HCEC 1CT (cell line): Measurements from ENCODE around the gene TICAM2.
A peak's percentile ranks its signal among the peaks of the same experiment; 100 is the strongest.

ENCODE experiments used
- DNase-seq: peaks from one replicate; pipeline ENCODE4 v3.0.0-alpha.2; 2017

TICAM2 gene

DNA sequence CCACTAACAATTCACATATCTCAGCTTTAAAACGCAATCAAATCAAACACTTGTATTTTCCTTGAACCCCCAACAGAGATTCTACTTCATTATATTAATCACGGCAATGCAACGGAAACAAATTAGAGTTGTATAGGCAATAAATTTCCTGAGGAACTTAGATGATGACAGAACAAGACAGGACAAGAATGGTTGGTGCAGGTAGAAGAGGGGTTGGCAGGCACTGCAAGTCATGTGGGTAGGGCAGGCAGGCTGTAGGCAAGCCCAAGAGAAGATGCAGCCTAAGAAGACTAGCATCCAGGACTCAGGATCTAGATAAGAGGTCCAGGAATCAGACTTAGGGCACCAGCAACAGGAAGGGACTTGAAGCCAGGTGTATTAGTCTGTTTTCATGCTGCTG is 41.1 kb downstream of the TICAM2 start:
- no peak for DNase-seq

DNA sequence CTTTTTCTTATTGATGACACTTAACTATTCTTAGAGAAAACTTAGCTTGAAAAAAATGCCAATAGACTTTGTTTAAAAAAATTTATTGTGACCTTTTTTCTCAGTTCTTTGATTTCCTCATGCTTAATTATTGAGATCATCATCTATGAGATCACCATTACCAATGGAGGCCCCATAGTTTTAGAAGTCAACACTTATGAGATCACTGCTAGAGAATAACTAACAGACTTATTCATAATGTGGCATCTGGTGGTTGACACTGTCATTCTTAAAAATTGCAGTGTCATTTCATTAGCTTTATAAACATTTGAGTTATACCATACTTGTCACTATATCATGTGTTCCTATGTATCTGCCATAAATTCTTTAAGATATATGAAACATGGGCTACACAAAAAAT is 42.8 kb downstream of the TICAM2 start:
- peak; percentile 86 for DNase-seq

DNA sequence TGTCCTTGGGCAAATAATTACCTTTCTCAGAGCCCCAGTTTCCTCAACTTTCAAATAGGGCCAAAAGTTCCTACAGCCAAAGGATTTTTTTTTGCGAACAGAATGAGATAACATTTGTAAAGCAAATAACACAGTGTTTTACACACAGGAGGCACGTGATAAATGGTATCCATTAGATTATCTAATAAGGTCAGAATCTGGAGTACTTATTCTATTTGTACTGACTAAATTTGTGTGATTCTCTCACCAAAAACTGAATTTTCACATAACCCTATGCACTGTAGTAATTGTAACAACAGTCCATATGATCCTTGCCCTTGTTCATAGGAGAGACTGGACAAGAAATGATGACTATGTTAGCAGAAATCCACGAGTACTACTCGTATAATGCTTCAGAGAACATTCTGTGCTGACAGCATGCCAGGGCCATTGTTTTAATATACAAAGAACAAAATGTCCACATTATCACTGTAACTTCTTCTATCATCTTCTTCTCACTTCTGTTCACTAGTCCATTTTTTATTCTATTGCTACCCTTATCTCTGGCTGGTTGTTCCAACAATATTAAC is 43.8 kb downstream of the TICAM2 start:
- peak; percentile 50 for DNase-seq

DNA sequence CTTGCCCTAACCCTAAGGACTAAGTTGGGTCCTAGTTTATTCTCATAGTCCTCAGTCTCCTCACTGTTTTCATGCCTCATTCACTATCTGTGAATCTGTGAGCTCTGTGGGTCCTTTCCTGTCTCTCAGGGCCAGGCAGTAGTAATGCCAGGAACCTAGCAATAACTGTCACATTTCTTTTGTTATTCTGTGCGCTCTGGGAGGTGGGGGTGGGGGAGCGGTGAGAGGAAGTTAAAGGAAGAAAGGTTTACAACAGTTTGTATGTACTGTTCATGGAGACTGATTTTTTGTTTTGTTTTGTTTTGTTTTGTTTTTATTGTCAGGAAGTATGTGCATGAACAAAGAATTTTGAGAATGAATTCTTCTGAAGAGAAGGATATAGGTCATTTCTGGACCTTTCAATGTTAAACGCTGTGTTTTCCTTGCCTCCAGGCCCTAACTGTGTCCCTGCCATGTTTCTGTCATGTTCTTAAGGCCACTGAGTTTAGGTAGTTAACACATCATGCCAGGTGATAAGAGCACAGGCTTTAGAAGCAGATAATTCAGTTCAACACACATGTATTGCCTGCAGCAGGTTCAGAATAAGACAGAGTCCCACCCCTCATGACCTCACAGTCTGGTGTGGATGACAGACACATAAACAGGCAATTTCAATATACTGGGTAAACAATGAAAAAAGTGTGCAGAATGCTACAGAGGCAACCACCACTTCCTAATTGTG is 44.5 kb downstream of the TICAM2 start:
- DNase-seq = no peak

DNA sequence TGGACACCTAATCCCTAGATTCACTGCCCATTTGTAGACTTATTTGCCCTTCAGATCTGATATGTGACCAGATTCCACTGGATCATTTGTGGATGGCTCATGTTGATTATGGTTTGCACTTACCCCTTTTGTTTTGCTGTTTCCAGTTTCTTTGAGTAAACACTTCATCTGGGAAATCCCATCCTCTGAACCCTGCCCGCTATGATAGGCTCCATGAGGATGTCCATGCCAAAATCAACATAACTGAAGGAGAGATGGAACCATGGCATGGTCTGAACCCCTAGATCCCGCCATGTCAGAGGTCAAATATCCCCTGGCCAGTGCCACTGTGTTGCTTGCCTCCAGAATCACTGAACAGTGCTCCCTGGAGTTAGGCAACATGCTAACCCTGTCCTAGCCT is 46.0 kb downstream of the TICAM2 start:
- DNase-seq = no peak

DNA sequence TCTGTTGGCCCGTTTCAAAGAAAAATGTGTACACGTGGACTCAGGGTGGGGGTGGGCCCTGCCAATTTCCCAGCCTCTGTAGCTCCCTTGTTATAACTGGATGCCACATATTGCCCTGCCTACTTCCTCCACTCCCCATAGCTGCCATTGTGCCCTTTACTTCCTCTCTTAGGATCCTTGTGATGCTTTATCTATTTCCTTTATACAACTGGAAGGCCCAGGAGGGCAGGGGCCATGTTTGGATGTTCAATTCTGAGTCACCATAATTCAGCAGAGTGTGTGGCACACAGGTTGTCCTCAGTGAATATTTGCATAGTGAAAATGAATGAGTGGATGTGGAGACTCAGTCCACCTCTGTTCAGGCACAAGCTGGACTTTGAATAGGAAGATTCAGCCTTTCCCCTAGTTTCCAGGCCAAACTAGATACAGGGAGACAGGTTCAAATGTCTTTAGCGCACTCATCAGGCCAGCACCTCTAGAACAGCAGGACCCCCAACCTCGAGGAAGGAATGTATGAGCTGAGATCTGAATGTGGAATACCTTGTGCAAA is 47.1 kb downstream of the TICAM2 start:
- no peak for DNase-seq

DNA sequence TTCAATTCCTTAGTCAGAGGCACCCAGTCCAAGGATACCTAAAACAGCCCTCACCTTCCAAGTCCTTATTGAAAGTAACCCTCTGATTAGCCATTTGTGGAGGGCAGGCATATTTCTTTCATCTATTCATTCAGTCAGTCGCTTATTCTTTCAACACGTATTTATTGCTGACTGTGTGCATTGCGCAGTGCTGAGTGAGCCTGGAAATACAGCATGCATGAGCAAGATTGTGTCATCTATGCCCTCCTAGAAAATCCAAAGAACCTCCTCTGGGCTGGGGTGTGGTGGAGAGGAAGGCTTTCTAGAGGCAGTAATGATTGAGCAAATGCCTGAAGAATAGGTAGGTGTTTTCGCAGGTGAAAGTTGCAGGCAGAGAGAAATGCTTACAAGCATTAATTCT is 49.2 kb downstream of the TICAM2 start:
- peak; percentile 61 for DNase-seq

DNA sequence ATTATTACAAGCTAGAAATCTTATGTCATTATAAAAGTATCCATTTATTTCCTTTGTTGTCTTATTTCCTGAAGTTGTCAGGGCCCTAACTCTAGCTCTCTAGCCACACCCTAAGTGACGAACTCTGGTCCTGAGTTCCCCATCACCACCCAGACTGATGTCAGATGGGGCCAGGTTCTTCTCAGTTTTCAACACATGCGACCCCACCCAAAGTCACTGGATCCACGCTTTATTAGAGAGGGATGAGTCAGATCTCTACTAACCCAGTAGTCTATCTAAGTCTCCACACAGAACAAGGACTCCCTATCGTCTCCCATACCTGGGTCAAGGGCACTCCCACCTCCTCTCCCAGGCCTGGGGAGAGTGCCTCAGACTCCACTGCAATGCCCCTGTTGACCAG is 50.9 kb downstream of the TICAM2 start:
- peak; percentile 28 for DNase-seq

DNA sequence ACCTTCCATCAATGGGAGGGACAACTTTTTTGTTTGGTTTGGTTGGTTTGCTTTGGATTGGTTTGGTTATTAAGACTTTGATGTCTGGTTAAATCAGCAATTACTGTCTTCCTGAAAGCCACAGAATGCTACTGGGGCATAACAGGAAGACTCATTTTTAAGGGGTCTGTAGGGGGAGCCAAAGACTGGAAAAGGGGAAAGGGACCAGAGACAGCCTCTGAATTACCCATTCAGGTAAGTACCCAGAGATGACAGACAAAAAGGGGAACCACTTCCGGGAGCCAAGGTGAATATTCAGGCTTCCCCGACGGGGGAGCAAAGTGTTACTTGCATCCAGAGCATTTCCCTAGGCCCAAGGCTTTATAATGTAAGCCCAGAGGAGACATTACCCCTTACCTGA is 53.1 kb downstream of the TICAM2 start:
- no peak for DNase-seq

DNA sequence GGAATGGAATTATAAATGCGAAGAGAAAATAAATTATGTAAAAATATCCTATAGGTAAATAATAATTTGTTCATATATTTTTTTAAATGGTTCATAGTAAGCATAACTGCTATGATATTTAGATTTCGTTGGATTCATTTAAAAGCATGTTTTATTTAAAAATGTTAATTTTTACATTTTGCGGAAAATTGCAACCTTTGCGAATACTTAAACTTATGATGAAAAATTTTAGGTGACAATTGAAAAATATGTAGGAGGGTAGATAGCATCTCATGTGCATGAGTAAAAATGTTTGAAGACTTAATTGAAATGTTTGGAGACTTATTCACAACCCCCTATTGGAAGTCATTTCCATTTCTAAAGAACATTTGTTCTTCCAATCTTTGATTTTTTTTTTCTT is 53.6 kb downstream of the TICAM2 start:
- no peak for DNase-seq

DNA sequence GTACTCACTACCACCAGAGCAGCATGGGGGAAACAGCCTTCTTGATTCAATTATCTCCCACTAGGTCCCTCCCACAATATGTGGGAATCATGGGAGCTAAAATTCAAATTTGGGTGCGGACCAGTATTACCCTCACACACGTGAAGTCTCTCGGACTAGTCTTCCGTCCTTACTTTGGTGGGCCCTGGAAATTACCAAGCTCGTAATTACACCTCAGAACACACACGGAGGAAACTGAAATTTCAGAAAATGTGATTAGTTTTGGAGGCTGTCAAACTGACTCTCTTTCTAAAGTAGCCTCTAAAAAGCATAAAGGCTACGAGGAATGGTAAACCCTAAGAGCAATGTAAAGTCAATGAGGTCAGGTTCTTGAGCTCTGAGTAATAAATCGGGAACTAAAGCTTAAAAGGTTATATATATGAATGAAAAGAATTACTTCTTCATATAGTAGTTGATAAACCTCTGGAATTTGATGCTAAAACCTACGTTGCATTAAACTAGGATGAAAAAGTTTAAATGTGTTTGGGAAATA is 56.9 kb downstream of the TICAM2 start:
- no peak for DNase-seq

DNA sequence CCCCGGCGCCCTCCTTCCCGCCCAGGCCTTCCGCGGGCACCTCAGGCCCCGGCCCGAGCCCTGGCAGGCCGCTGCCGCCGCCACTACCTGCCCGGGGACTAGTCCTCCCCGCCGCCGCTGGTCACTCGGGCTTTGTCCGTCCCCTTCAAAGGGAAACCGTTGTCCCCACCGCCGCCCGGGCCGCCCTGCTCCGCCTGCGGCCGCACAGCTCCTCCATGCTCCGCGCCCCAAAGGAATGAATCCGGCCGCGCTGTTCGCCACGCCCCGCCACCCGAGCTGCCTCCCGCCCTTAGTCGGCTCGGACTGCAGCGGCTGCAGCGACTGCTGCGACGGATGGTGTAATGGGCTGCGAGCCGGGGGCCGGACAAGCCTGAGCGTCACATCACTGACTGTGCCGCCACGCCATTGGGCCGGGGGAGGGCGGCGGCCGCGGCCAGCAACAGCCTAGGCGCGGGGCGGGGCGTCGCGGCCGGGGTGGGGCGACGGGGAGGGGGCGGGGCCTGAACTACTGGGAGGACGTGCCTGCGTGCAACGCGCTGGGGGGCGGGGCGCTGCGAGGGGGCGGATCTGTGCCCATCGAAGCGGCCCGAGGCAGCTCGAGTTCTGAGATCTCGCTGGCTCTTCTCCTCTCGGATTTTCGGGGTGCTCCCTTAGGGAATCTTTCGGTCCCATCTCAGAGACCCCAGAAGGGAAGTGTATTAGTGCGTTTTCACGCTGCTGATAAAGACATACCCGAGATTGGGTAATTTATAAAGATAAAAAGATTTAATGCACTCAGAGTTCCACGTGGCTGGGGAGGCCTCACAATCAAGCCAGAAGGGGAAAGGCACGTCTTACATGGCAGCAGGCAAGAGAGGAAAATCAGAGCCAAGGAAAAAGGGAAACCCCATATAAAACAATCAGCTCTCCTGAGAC is 57.6 kb downstream of the TICAM2 start, which contains the start of gene FEM1C:
TSS of gene FEM1C (minus strand) at position 340 of the 915 bp plus-strand sequence. CDS start 1,282 bp downstream, outside the sequence.
- peak; percentile 98 for DNase-seq

DNA sequence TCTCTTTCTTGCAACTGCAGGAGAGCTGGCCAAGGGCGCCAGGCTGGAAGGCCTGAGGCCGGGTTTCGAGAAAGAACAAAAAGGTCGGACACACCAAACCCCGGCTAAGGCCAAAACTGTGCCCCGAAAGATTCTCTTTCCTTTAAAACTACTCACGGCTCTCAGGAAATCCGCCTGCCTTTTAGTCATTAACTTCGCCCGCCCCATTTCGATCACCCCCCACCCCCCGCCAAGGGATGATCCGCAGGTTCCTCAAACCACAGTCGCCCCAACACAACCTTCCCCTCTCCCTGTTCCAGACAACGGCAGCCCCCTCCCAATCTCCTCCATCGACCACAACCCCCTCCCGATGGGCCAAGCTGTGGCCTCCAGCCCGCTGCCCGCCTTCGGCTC is 58.2 kb downstream of the TICAM2 start:
- DNase-seq = peak; percentile 55

DNA sequence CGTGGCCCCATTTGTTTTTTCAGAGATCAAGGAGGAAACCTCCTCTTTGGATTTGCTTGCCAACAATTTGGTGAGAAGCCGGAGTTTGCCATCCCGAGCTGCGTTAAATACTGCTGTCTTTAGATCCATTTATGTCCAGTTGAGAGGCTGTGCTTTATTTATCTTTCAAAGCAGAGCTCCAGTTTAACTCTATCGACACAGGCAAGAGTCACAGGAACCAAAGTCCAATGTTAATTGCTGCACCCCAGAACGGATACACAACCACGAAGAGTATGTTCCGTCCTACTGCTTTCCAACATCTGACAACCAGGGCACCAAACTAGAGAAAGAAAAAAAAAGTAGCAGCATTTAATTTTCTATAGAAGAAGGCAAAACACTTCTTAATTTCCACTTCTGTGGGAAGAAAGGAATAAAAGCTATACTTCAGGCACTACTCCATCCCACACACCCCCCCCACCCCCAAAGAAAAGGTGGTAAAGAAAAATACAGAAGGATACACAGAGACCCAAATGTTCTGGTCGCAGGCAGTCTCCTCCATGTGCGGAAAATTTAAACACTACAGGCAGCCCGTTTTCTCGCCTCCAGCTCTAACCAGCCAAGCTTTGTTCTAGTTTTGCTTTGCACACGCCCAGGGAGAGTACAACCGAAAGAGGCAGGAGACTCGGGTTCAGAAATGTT is 58.8 kb downstream of the TICAM2 start:
- no peak for DNase-seq

DNA sequence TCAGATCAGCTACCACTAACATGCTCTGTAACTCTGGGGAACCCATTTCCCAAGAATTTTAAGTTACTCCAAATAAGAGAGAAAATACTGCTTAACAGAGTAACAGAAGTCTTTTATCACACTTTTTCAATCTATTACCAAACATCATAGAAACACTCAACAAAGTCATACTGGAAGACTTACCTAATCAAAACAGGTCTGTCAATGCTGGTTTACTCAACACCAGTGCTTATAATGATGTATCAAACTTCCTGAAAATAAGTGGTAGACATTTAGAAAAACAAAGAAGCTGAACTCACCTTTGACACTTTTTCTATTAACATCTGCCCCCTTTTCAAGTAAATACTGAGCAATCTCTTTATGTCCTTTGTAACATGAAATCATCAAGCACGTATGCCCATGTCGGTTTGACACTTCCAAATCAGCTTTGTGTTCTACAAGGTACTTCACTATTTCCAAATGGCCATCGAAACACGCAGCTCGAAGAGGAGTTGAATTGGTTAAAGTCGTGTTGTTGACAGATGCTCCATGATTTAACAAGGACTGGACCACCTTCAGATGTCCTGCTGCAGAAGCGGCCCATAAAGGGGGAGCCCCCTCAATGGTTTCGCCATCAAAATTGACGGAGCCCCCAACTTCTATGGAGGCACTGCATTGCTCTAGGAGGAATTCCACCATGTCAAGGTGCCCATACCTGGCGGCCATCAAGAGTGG is 59.5 kb downstream of the TICAM2 start:
- DNase-seq = no peak

DNA sequence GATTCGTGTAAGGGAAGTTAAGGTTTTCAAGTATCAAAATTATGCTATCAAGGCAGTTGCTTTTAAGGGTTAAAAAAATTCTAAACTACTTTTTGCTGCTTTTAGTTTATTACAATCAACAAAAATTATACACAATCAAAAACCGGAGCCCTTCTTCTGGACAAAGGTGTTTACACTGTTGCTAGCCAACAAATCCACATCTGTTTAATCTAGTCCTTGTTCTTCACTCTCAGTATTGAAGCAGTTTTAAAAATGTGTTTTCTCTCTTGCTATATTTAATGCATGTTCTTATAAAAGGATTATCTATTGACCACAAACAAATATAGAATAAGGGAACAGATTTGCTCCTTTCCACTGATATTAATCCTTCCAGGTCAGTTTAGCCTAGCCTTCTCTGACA is 60.2 kb downstream of the TICAM2 start:
- DNase-seq = no peak

DNA sequence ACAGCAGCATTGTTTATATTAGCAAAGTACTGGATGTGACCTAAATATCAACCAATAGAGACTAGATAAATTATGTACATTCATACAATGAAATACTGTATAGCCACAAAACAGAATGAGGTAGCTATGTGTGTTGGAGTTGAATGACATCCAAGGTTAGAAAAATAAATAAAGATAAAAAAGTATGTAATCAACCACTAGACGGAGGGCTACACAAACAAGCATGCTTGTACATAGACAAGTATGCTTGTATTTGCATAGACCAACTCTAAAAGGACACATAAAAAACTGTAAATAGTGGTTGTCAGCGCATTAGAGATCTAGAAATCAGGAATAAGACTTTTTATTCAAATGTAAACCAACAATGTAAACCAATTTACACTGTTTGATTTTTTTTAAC is 60.7 kb downstream of the TICAM2 start:
- peak; percentile 41 for DNase-seq

DNA sequence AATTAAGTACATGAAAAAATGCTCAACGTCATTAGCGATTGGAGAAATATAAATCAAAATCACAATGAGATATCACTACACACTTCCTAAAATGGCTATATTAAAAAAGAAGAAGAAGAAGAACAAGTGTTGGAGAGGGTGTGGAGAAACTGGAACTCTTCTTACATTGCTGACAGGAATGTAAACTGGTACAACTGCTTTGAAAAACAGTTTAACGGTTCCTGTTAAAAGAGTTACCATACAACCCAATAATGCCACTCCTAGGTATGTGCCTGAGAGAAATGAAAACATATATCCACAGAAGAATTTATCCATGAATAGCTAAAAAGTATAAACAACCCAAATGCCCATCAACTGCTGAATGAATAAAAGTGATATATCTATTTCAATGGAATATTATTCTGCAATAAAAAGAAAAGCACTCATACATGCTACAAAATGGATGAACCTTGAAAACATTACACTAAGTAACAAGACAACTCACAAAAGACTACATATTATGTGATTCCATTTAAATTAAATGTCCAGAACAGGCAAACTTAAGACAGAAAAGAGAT is 66.7 kb downstream of the TICAM2 start:
- no peak for DNase-seq

DNA sequence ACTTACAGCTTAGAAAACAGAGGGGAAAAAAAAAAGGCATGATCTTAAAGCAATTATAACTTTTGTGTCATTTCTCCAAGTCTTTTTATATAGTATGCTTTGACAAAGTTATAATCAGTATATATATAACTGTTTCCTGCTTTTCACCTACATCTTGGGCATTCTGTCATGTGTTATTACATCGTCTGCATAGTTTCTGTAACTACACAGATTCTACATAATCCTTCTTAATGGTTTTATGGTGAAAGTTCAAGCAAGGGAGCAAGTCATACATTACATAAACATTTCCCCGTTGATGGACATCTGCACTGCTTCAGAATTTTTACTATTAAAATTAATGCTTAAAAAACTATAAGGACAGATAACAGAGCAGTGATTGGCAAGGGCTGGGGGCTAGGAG is 69.8 kb downstream of the TICAM2 start:
- peak; percentile 73 for DNase-seq

DNA sequence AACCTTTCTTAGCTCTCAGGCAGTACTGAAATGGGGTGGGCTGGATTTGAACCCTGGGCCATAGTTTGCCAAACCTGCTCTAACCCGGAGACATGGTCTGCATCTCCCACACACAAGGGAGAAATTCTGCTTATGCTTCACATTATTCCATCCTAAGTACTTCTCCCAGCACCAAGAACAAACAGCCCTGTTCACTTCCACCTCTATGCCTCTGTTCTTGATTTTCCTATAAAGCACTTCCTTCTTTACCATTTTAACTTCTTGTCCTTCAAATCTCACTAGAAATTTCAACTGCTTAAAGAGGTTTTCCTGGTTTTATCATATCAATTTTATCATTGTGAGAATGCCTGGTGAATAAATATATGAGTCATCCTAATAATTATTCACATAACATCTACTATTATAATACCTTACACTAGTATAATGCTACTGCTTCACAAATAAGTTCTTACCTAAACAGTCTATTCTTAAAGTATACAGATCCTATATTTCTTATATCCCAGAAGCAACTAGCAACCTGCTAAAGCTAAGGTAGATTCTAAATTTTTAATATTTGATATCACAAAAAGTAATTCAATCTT is 70.4 kb downstream of the TICAM2 start:
- DNase-seq = no peak

DNA sequence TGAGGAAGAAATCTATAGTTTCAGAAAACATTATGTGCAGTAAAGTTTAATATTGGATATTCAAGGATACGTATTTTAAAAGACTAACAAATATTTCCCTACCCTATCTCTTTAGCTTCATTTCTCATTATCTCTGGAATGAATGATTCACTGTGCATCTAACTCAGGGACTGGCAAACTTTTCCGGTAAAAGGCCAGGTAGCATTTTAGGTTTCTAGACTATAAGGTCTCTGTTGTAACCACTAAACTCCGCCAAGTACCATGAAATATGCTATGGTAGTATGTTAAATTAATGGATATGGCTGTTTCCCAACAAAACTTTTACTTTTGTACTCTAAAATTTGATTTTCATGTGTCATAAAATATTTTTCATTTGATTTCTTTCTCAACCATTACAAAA is 70.9 kb downstream of the TICAM2 start:
- no peak for DNase-seq
